Pancreas (tissue), 10 donors: ENCODE data around the gene NBEAL1. TPM values are rescaled to one million over a fixed set of nuclear protein-coding genes. Genes with fewer than 3 reads are reported as not detected.
"Not testable (repeated sequence)": the region's sequence is repeated elsewhere in the genome, so short reads cannot be mapped to it uniquely, and the experiment has no call there.

Experiments
- ATAC-seq, 4 donors: fragments of 200-7000 bp; cut with Tn5 transposase; one replicate each; pipeline versions ENCODE4 v1.8.0 to v1.9.1; 2020; ENCODE audit warnings: mild to moderate bottlenecking in 4 of 4, moderate library complexity in 4 of 4
- DNase-seq, 6 donors: peaks; one replicate each; pipeline ENCODE4 v3.0.0-alpha.2; 2020
- FAIRE-seq: peaks from 2 replicates; lab custom pipeline; 2012; peaks lifted over from hg19 to GRCh38; lab: Jason Lieb, UNC
- H3K27ac ChIP-seq, 4 donors: fragments of 200-600 bp; sonication (generic); 1 replicate in 3 of 4; 2 replicates in 1 of 4; pipeline versions ENCODE4 v1.5.0 to v1.8.0; 2020
- H3K27me3 ChIP-seq, 4 donors: fragments of 200-600 bp; one replicate each; pipeline ENCODE4 v1.8.0; 2021
- H3K36me3 ChIP-seq, 3 donors: fragments of 200-600 bp; sonication (generic) in 1 of 3; one replicate each; pipeline versions ENCODE4 v1.5.0 to v1.8.0; 2020 to 2021
- H3K4me1 ChIP-seq, 3 donors: fragments of 200-600 bp; one replicate each; pipeline ENCODE4 v1.8.0; 2021
- H3K4me3 ChIP-seq, 4 donors: fragments of 200-600 bp; sonication (generic) in 2 of 4; one replicate each; pipeline versions ENCODE4 v1.5.0 to v1.8.0; 2020 to 2021
- H3K9me3 ChIP-seq, 4 donors: fragments of 200-600 bp; one replicate each; pipeline ENCODE4 v1.8.0; 2021
- CTCF ChIP-seq, 4 donors: fragments of 200-600 bp; sonication (generic) in 3 of 4; IDR thresholded peaks; one replicate each; pipeline versions ENCODE4 v1.5.0 to v1.8.0; 2021; ENCODE audit warnings: antibody characterized with exemption in 4 of 4
- WGBS, 2 donors: extraction: QIAGEN DNeasy Blood & Tissue Kit; methylation state at CpG; one replicate each; pipeline ENCODE4 v1.1.7; 2013; 5-methylcytosine and 5-hydroxymethylcytosine counted together
- intact Hi-C, 3 donors: fragments of 100-400 bp; cut with DNase I; formaldehyde crosslinking; loops; one replicate each; pipeline versions ENCODE4 v1.11.1 to v1.14.2; 2022
- polyA plus RNA-seq, 2 donors: library from polyadenylated mRNA; stranded (reverse); fragments of 200-250 nt; gene quantifications; one replicate each; pipeline ENCODE4 v1.2.3, GENCODE V29; 2013
- total RNA-seq, 6 donors: library from RNA; stranded (reverse); fragmentation: NEBNext Ultra II Directional in 4 of 6; extraction: Animal tissue kit (Norgen Biotek cat#: 25700) in 4 of 6; gene quantifications; one replicate each; pipeline versions ENCODE4 v1.2.1 to v1.2.4, GENCODE V29; 2021 to 2023
- donor health status: healthy with polysubstance abuse.
- donor health status: DM: no; HTN: no; CAD: no; lungs with moderate emphysema.
- donor health status: DM: no; HTN: no; CAD: no.
- donor health status: control.
- donor health status: control.
- donor health status: Bipolar disorder and iron deficiency.
- donor health status: DM: yes; HTN: yes; CAD: no.
- donor health status: DM: no; HTN: no; CAD: no.
- donor health status: DM: no; HTN: no; CAD: no.
- donor health status: DM: yes; HTN: yes; CAD: no.

NBEAL1 gene
- total and polyA plus RNA-seq, 8 donors: 4.0 to 27.2 (median 14.5) TPM

- ATAC-seq: no peak
- no peak for FAIRE-seq
- no peak for TF ChIP-seq CTCF (IDR thresholded peaks at IDR 0.05)
- no peaks in the 10 kb centered on the region for H3K27me3 ChIP-seq
- no peak overlapping the region for H3K4me3 ChIP-seq
- H3K9me3 ChIP-seq: no peaks in the 10 kb centered on the region
- 83 to 85% methylated on average over 3 of the region's 3 CpGs for WGBS, 2 donors
- intact Hi-C loops: no loop called here
- DNase-seq: no peak
- H3K27ac ChIP-seq: no peak overlapping the region
- H3K36me3 ChIP-seq: peaks cover 0 to 3% (median 0%) of the 10 kb centered on the region in 3 donors
- peaks cover 0 to 5% (median 0%) of the 10 kb centered on the region in 3 donors for H3K4me1 ChIP-seq
These were observed 47.5 kb downstream of the NBEAL1 start for GRCh38 chr2:203062126-203062525.

GRCh38 chr2:203066519-203067091 is 51.9 kb downstream of the NBEAL1 start:
- H3K36me3 ChIP-seq, FAIRE-seq, H3K4me1 ChIP-seq, ATAC-seq, H3K27me3 ChIP-seq, H3K27ac ChIP-seq, H3K4me3 ChIP-seq, H3K9me3 ChIP-seq, intact Hi-C loops: not testable (repeated sequence)
- WGBS, 2 donors: 97 to 98% methylated on average over 33 to 36 of the region's 36 CpGs
- peak in 1 of 6 donors; percentile 55 for DNase-seq

- no peak overlapping the region for H3K27ac ChIP-seq
- no peak overlapping the region for H3K4me3 ChIP-seq
- FAIRE-seq (no peak), DNase-seq (no peak), ATAC-seq (no peak)
- 57 to 60% methylated on average over 2 of the region's 2 CpGs for WGBS, 2 donors
- no peaks in the 10 kb centered on the region for H3K27me3 ChIP-seq
- no peaks in the 10 kb centered on the region for H3K4me1 ChIP-seq
- TF ChIP-seq CTCF (IDR thresholded peaks at IDR 0.05): no peak
- intact Hi-C loops: no loop called here
- H3K36me3 ChIP-seq: no peaks in the 10 kb centered on the region
- H3K9me3 ChIP-seq: no peaks in the 10 kb centered on the region
These were observed 56.0 kb downstream of the NBEAL1 start for GRCh38 chr2:203070701-203071100.

- H3K27ac ChIP-seq: no peak overlapping the region
- no peaks in the 10 kb centered on the region for H3K4me1 ChIP-seq
- no peak for TF ChIP-seq CTCF (IDR thresholded peaks at IDR 0.05)
- no peak for DNase-seq
- no peak for FAIRE-seq
- ATAC-seq: no peak
- H3K36me3 ChIP-seq: no peaks in the 10 kb centered on the region
- no peak overlapping the region for H3K4me3 ChIP-seq
- no peaks in the 10 kb centered on the region for H3K9me3 ChIP-seq
- H3K27me3 ChIP-seq: no peaks in the 10 kb centered on the region
- intact Hi-C loops: no loop called here
These were observed 56.5 kb downstream of the NBEAL1 start for GRCh38 chr2:203071148-203071547.

GRCh38 chr2:203072371-203072770 is 57.7 kb downstream of the NBEAL1 start:
- FAIRE-seq: no peak

More at GRCh38 chr2:203072371-203072770, 57.7 kb downstream of the NBEAL1 start:
- H3K27me3 ChIP-seq: no peaks in the 10 kb centered on the region
- no peak overlapping the region for H3K4me3 ChIP-seq
- H3K4me1 ChIP-seq: no peaks in the 10 kb centered on the region
- H3K27ac ChIP-seq: no peak overlapping the region
- H3K9me3 ChIP-seq: no peaks in the 10 kb centered on the region
- ATAC-seq (no peak), DNase-seq (no peak)
- intact Hi-C loops: no loop called here
- TF ChIP-seq CTCF (IDR thresholded peaks at IDR 0.05): no peak
- no peaks in the 10 kb centered on the region for H3K36me3 ChIP-seq
